Adrenal gland (tissue), 5 donors: ENCODE measurements around the gene SFXN5.

Experiments used
- POLR2A ChIP-seq, 2 donors: fragments of 450-650 bp; IDR thresholded peaks; one replicate each; pipeline ENCODE4 v1.6.1; 2017; ENCODE audit warnings: antibody characterized with exemption in 2 of 2, mild to moderate bottlenecking in 2 of 2, moderate library complexity in 1 of 2
- TF ChIP-seq, protein P1 (sequence below), 6 experiments: fragments of 450-650 bp in 4 of 6; fragments of 200-600 bp in 2 of 6; sonication (generic) in 1 of 6; IDR thresholded peaks; 1 replicate in 5 of 6; 2 replicates in 1 of 6; pipeline versions ENCODE4 v1.5.1 to v1.8.0; 2016 to 2021; ENCODE audit warnings: antibody characterized with exemption in 6 of 6, mild to moderate bottlenecking in 2 of 6, moderate library complexity in 1 of 6
- donor health status: DM: no; HTN: no; CAD: no.

- TF ChIP-seq, protein P1, sequence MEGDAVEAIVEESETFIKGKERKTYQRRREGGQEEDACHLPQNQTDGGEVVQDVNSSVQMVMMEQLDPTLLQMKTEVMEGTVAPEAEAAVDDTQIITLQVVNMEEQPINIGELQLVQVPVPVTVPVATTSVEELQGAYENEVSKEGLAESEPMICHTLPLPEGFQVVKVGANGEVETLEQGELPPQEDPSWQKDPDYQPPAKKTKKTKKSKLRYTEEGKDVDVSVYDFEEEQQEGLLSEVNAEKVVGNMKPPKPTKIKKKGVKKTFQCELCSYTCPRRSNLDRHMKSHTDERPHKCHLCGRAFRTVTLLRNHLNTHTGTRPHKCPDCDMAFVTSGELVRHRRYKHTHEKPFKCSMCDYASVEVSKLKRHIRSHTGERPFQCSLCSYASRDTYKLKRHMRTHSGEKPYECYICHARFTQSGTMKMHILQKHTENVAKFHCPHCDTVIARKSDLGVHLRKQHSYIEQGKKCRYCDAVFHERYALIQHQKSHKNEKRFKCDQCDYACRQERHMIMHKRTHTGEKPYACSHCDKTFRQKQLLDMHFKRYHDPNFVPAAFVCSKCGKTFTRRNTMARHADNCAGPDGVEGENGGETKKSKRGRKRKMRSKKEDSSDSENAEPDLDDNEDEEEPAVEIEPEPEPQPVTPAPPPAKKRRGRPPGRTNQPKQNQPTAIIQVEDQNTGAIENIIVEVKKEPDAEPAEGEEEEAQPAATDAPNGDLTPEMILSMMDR (IDR thresholded peaks at IDR 0.05) = no peak
- no peak for TF ChIP-seq POLR2A (IDR thresholded peaks at IDR 0.05)
Measured at GRCh38 chr2:73013936-73014335, 57.6 kb downstream of the SFXN5 start.
